SK-MEL-5 (cell line): Measurements from ENCODE around the gene SLC25A26. TPM values are rescaled to one million over a fixed set of nuclear protein-coding genes. Genes with fewer than 3 reads are reported as not detected.
"Not testable (repeated sequence)": the region's sequence is repeated elsewhere in the genome, so short reads cannot be mapped to it uniquely, and the experiment has no call there.

Experiments used
- DNase-seq: peaks from one replicate; pipeline ENCODE4 v3.0.0-alpha.2; 2016; ENCODE audit warnings: low read depth, low spot score
- in situ Hi-C: cut with HindIII; loops from 2 replicates; pipeline ENCODE4 v1.10.0; 2016; ENCODE audit warnings: low sequenced_read_pairs, high pct_unique_total_duplicates, low pct_unique_long_range_greater_than_20kb
- total RNA-seq: library from RNA; depleted of rRNA; stranded (reverse); fragments of >200 nt; shearing (Covaris generic); gene quantifications from 2 replicates; pipeline ENCODE4 v1.2.3, GENCODE V29; 2014

Gene SLC25A26
- total RNA-seq, 1 experiment from 2014 or later, result 32.7 TPM

DNA sequence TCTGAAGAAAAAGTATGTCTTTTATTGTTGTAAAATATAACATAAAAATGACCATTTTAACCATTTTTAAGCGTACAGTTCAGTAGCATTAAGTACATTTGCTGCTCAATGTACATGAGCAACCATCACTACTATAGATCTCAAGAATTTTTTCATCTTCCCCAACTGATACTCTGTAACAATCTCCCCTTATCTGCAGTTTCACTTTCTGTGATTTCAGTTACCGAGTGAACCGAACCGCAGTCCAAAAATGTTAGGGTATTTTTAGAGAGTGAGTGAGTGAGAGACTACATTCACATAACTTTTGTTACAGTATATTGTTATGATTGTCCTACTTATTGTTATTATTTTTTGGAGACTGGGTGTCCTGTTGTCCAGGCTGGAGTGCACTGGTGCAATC is 9.0 kb upstream of the SLC25A26 start:
- in situ Hi-C loops, result no loop called here
- DNase-seq, result no peak

DNA sequence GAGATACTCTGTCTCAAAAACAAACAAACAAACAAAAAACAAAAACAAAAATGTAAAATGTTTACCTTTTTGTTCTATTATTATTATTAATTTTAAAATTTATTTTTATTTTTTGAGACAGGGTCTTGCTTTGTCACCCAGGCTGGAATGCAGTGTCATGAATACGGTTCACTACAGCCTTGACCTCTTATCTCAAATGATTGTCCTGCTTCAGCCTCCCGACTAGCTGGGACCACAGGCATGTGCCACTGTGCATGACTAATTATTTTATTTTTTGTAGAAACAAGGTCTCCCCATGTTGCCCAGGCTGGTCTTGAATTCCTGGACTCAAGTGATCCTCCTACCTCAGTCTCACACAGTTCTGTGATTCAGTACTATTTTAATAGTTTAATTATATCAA is 5.7 kb upstream of the SLC25A26 start:
- in situ Hi-C loops, result no loop called here
- DNase-seq, result no peak

DNA sequence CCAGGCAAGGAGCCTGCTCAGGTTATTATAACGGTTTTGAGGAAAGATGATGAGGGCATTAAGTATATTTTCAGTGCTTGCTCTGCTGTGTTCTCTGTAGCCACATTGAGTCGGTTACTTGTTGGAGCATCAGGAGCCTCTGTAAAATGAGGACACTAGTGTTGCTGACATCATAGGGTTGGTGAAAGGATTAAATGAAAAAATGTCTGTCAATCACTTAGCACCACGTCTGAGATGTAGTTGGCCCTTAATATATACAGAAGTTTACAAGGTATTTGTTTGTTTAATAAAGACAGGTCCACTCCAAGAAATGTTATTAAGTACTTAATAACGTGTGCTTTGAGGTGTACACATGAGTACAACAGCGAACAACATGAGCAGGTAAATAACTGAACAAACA is 735 bp upstream of the SLC25A26 start:
- in situ Hi-C loops, result no loop called here
- DNase-seq, result no peak

DNA sequence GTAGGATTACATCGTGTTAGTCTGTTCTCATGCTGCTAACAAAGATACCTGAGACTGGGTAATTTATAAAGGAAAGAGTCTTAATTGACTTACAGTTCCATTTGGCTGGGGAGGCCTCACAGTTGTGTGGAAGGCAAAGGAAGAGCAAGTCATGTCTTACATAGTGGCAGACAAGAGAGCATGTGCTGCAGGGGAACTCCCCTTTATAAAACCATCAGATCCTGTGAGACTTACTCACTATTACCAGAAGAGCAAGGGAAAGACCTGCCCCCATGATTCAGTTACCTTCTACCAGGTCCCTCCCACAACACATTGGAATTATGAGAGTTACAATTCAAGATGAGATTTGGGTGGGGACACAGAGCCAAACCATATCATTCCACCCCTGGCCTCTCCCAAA is 3.4 kb downstream of the SLC25A26 start:
- in situ Hi-C loops, result no loop called here
- DNase-seq, result no peak

- DNase-seq, in situ Hi-C loops: not testable (repeated sequence)
Observed at GRCh38 chr3:66226093-66226492, 5.3 kb downstream of the SLC25A26 start.

DNA sequence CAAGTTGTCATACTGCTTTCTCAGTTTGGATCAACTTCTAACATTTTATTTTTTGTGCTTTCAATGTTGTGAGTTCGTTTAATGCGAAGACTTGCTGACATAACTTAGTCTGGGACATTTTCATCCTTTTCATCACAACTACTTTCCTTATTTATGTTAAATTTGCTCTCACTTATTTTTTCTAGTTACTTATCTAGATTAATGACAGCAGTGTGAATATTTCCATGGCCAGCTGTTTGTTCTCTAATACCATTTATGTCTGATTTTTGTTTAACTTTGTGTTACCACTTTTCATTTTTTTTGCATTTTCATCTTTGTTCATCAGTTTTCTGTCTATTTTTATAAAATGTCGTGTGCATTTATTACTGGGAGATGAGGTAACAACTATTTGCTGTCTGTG is 6.2 kb downstream of the SLC25A26 start:
- in situ Hi-C loops, result no loop called here
- no peak for DNase-seq

DNA sequence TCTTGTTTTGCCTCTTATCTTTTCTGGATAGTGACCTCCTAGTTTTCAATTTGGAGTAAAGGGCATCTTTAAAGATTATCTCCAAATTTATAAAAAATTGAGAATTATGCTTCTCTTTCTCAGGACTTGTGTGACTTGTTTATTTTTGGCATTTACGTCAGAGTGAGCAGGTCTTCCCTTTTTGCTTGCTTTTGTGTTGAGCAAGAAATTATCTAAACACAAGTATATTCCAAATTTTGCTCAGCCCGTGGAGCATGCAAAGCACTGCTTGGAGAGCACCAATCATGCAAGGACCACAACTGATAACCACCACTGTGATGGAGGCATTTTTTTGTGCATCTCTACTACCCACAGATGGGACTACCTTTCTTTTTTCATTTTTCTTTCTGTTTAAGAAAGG is 7.1 kb downstream of the SLC25A26 start:
- no peak for DNase-seq
- in situ Hi-C loops, result no loop called here

- in situ Hi-C loops, result no loop called here
Observed at GRCh38 chr3:66228707-66229106, 7.9 kb downstream of the SLC25A26 start.

DNA sequence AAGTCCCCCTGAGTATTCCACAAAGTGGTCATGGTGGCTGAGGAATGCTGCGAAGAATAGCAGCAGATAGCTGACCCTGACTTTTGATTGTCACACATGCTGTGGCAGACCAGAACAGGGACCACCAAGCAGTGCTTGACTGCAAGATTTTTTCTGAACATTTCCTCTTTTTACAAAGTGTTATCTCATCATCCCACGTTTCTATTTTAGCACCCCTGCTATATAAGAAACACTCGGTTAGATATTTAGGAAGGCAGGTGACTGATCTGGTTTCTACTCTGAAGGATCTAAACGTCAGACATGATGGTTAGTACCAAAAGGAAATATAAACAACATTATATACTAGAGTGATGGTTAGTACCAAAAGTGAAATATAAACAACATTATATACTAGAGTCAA is 9.1 kb downstream of the SLC25A26 start:
- DNase-seq, result no peak
- in situ Hi-C loops, result no loop called here

More at GRCh38 chr3:66228707-66229106, 7.9 kb downstream of the SLC25A26 start:
- no peak for DNase-seq

DNA sequence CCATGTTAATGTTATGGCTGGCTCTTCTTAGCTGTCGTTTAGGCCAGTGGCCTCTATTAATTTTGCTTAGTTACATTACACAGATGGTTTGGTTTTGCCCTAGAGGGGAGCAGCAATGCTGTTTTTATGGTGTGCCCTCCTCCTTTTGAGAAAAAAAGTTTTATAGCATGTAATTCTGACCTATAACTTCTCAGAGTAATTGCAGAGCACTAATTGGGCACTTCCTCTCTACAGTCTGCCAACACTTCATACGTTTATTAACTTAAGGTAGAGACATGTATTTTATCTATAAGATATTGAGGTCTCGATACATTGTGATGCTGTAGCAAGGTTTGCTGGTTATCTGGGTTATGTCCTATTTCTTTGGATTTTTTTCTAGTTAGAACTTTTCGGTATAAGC is 12.2 kb downstream of the SLC25A26 start:
- in situ Hi-C loops, result no loop called here
- DNase-seq, result no peak

DNA sequence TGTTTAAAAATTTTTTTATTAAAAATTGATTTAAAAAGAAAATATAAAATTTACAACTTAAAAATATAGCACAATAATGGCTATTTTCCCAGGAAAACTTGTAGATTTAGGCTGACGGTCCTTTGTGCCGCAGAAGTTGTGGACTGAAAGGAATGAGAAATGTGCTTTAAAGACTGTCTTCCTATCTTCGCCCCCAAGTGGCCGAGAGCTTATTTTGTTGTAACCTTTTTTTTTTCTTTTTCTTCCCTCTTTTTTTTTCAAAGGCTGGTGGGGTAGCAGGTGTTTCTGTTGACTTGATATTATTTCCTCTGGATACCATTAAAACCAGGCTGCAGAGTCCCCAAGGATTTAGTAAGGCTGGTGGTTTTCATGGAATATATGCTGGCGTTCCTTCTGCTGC is 15.5 kb downstream of the SLC25A26 start:
- peak; percentile 52 for DNase-seq
- in situ Hi-C loops, result no loop called here

DNA sequence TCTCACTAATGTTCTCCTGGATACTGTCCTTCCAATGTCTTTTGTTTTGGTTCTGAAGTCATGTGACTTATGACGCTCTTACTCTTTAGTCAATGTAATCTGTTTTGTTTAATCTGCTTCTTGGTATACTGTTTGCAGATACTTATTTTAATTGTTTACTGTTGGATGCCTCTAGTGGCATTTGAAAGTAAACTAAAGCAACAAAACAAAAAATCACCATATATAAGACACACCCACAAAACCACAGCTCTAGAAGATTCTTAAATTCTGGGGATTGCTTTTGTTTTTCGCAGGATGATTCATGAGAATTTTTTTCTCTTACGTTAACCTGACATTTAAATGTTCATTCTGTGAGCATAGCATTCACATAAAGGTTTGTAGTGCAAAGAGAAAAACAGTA is 16.8 kb downstream of the SLC25A26 start:
- in situ Hi-C loops, result no loop called here
- no peak for DNase-seq

DNA sequence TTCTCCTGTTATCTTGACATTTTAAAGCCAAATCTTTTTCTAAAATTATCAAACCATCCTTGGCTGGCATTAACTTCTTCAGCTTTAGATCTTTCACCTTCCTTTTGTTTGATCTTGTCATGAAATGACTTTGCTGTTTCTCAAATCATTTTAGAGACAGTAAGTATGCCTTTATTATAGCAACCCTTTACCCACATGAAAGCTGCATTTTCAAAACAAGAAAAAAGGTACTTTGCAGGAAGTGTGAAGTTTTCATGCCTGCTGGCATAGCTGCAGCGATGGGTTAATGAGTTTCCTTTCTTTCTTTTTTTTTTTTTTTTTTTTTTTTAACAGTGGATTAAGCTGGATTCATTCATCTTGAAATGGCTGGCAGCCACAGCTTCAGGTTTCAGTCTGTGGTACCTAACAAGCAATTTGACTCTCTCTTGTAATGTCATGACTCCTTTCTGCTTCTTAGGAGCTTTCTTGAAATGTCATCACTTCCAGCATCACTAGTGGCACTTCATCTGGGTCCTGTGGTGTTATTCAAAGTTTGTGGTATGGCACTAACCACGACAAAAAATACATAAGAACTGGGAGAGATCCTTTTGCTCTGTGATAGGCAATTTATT is 18.8 kb downstream of the SLC25A26 start:
- in situ Hi-C loops, result no loop called here
- DNase-seq, result no peak

DNA sequence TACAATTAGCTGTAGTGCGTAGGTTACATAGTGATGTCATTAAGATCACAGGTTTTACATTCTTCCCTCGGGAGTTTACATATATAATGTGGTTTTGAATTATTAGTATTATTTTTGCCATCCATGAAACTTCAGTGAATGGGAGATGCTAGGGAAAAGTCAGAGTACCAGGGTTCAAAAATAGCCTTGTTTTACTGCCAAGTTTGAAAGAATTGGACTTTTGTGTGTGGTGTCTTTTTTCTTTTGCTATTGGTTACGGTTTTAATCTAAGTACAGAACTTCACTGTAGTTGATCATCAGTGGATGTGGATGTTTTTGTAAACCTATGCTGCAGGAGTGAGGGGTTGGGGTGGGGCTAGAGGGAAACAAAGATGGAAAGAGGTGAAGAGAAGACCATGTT is 20.7 kb downstream of the SLC25A26 start:
- DNase-seq, result no peak
- in situ Hi-C loops, result no loop called here

DNA sequence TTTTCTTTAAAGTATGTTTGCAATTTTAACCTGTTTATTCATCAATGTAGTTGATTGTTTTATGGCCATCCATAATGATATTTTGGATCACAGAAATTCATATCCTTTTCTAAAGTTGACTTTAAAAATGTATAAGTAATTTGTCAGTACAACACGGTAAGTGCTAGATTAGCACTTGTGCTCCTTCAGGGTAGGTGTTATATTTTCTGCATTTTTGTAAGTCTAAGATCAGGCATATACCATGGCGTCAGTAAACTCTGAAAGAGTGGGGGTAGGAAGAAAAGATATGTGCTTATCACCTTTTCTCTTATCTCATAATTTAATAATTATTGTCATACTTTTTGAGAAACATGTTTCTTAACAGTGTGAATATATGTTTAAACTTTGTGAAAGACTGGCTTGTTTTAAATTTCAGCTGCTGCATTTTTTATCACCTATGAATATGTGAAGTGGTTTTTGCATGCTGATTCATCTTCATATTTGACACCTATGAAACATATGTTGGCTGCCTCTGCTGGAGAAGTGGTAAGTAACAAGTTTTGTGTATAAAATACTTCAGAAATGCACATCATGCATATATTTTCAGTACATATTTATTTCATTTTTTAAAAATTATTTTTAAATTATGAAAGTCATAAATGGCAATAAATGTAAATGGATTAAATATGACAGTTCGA is 22.1 kb downstream of the SLC25A26 start:
- in situ Hi-C loops, result no loop called here
- no peak for DNase-seq

- no peak for DNase-seq
- in situ Hi-C loops, result no loop called here
Observed at GRCh38 chr3:66248641-66249040, 27.8 kb downstream of the SLC25A26 start.

GRCh38 chr3:66253790-66254620 is 33.2 kb downstream of the SLC25A26 start:
- peak; percentile 50 for DNase-seq
- in situ Hi-C loops, result no loop called here

GRCh38 chr3:66255865-66256264 is 35.1 kb downstream of the SLC25A26 start:
- in situ Hi-C loops, result no loop called here

DNA sequence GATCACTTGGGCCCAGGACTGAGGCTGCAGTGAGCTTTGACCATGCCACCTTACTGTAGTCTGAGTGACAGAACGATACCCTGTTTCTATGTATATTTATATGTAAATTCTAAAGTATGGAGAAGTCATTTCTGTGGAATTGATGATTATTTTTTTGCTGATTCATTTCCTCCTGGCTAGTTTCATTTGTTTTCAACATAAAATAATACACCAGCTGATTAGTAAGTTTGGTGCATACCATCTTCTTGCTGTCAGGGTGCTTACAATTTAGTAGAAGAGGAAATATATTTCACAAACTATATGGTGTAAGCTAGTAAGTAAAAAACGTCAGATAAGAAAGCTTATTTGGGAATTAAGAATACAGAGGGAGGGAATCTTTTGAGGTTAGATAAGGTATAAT is 36.0 kb downstream of the SLC25A26 start:
- in situ Hi-C loops, result no loop called here
- DNase-seq, result no peak

More at GRCh38 chr3:66255865-66256264, 35.1 kb downstream of the SLC25A26 start:
- DNase-seq, result no peak
